GM21423 (cell line): ENCODE data around the gene ANKH.
A peak's percentile ranks its signal among the peaks of the same experiment; 100 is the strongest.
"Not testable (repeated sequence)": the region's sequence is repeated elsewhere in the genome, so short reads cannot be mapped to it uniquely, and the experiment has no call there.

Experiments
- ATAC-seq: cut with Tn5 transposase; IDR thresholded peaks from one replicate; pipeline ENCODE4 v1.9.1; 2021; ENCODE audit warnings: mild to moderate bottlenecking, moderate library complexity; ENCODE audit not compliant: unreplicated experiment

The ANKH gene

DNA sequence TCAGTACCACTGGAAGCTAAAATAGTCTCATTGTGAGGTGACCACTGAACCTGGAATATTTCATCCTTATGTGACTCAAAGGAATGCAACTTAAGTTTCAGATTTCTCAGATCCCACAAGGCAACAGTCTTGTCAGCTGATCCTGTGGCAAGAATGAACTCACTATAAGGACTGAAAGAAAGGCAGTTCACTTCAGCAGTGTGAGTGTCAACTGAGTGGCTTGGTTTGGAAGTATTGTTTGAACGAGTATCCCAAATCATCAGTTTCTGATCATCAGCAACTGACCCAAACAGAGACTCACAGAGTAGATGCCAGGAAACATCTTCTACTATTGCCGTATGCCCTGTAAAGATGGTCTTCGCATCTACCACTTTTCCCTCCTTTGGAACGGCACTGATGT lies 74.2 kb downstream of the ANKH start:
- ATAC-seq, result not testable (repeated sequence)

DNA sequence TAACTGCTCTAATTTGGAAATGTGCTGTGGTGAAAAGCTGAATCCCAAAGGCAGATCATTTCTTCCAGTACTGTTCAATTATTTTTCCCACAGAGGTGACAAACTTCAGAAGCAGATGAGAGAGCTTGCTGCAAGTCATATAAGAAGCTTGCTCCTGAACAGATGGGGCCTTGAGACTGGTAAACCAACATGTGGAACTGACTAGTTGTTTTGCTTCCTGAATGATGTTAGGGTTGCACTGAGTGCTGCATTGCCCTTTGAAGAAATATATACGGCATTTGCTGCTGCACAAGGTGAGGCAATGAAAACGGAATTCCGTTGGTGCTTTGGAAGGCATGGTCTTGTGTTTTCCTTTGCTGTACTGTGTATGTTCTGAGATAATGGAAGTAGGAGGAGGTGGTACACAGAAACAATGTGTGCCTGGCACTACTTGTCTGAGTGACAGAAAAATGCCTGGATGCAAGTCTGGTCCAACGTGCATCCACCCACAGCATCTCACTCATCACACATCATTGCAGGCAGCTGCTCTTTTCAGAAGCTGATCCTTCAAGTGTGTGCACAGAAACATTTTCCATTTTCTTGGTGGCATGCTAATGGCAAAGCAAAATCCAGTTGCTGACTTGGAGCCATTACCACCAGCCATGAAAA lies 76.9 kb downstream of the ANKH start:
- no peak for ATAC-seq

DNA sequence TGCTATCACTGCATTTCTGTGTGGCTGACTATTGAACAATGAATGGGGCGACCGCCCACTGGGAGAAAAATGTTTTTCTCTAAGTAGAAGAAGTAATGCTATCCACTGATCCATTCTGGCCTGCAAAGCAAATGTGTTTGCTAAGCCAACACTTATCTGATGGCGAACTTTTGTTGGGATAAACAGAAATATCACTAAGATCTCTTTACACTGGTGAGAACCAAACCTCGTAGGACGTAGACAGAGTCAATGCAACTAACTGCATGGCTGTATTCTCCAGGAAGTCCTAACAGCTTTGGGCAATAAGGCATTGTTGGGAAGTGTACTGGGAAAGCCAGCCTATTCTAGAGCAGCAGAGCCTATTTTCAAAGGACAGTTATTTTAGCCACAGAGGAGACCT lies 77.7 kb downstream of the ANKH start:
- ATAC-seq, result no peak

DNA sequence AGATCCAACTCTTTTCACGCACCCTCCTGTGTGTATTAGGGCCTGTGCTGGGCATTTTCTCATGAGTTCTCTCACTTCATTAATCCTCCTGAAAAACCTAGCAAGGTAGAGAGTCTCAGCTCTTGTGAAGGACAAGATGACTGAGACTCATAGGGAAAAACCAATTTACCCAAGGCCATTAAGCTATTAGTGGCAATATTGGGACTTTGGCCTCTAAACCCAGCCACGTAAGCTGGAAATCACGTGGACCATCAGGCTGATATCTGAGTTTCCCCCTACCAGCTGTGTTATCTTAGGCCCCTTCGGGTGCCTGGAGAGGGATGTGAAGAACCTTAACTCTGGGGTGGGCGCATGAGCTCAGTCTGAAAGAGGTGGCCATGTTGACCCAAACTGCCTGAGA lies 80.7 kb downstream of the ANKH start:
- no peak for ATAC-seq

DNA sequence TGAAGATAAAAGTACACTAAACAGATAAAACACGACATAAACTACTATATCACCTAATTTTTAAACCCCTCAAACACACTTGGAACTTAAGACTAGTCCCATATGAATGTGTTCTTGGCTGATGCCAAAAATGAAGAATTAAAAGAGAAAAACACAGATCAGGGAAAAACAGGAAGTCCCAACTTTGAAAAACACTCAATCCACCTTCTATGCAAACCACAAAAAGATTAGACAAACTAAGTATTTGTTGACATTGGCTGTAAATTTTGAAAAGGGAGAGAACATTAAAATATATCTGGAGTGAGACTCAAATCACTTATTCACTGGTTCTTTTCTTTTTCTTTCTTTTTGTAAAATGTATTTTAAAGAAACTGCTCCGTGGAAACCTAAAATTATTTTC lies 81.4 kb downstream of the ANKH start:
- ATAC-seq, result no peak

DNA sequence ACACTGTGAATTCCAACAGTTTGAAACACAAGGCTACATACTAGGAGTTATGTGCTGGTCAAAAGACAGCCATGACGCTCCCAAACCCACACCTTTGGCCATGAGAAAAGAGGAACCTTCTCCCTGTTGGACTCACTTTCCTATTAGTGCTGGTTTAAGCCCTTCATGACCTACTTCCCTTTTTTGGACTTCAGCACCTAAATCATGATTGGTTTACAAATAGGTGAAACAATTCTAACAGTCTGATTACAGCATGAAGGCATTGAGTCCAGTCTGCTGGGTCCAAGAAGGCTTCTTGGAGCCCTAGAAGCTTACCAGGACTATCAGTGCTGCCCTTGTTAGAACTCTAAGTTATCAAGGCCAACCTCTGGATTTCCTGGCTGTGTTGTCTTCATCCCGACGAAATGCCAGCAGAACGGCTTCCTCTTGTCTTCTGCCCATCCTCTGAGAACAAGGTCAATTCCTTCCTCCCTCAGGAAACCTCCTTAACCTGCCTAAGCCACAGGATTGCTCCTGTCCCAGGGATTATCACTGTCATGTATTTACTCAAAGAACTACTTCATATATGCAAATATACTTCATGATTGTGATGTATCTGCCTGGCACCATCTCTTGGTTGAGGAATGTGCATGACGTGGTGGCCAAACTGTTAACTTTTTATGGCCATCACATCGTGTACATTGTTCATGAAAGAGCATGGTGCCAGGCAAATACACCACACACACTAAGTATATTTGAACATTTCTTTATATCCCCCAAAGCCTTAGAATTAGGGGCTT lies 83.6 kb downstream of the ANKH start:
- no peak for ATAC-seq

DNA sequence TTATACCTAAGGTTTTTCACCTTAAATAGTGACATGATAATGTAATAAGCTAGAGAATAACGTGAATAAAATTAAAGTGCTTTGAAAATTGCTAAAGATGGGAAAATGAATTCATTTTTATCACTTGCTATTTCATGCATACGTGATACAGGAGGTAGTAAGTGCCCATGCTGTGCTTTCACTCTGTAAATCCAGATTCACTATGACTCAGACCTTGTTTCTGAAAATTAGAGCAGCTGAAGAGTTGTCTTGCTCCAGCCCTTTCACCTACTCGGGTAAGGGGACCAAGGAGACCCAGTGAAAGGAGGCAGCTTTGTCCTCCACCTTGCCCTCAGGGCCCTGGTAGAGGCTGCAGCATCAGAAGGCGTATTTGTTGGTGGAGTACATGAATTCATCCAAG lies 87.9 kb downstream of the ANKH start:
- peak; percentile 60 for ATAC-seq

DNA sequence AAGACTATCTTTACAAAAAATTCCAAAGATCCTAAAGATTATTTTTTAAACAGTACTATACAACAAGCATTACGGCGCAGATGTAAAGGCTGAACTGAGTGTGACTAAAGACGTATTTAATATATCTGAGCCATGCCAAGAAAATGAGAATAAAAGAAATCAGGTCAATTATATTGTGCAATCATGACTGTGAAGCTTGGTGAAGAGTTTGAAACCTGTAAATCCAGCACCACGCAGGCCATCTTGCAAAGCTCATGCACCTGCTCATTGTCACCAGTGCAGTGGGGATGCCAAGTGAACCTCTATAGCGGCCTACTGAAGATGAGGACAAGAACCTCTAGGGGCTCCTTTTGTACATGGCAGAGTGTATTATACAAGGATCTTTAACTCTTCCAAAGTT lies 89.0 kb downstream of the ANKH start:
- ATAC-seq, result no peak

DNA sequence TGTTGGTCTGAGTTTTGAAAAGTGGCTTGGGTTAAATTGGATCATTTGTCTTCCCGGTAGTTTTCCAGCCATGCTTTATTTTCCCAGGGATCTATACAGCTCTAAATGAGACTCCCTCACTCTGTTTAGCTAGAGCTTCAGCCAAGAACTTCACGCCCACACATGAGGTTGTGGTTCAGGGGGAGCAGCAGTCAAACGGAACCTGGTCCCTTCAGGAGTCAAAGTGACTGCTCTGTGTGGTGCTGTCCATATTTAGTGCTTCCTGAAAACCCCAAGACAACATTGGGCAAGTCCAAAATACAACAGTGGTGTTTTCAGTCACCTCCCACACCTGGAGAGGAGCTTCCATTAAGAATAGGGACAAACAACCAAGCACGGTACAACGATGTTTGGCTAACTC lies 90.5 kb downstream of the ANKH start:
- ATAC-seq, result no peak

DNA sequence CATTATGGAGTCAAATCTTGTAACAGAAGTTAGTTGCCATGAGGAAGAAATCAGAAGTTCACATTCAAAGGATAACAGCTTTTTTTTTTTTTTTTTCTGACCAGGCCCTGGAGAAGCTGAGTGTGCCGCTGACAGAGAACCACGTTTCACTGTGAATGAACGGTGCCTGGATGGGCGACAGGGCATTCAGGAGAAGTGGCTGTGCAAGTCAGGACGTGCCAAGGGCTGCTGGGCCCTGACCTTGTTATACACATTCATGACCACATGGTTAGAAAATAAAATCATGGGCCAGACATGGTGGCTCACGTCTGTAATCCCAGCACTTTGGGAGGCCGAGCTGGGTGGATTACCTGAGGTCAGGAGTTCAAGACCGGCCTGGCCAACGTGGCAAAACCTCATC lies 91.6 kb downstream of the ANKH start:
- no peak for ATAC-seq

DNA sequence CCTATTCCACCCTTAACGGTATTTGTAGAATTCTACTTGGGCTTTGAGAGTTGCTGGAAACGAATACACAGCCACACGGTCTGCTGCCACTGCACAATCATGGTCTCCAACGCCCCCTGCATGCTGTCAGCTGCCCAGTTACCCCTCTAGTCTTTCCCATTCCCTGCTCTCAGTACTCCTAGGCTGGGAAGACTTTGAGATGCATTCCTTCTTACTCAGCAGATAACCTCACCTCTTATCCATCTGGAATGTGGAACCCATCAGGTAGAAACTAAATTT lies 92.8 kb downstream of the ANKH start:
- ATAC-seq, result no peak

DNA sequence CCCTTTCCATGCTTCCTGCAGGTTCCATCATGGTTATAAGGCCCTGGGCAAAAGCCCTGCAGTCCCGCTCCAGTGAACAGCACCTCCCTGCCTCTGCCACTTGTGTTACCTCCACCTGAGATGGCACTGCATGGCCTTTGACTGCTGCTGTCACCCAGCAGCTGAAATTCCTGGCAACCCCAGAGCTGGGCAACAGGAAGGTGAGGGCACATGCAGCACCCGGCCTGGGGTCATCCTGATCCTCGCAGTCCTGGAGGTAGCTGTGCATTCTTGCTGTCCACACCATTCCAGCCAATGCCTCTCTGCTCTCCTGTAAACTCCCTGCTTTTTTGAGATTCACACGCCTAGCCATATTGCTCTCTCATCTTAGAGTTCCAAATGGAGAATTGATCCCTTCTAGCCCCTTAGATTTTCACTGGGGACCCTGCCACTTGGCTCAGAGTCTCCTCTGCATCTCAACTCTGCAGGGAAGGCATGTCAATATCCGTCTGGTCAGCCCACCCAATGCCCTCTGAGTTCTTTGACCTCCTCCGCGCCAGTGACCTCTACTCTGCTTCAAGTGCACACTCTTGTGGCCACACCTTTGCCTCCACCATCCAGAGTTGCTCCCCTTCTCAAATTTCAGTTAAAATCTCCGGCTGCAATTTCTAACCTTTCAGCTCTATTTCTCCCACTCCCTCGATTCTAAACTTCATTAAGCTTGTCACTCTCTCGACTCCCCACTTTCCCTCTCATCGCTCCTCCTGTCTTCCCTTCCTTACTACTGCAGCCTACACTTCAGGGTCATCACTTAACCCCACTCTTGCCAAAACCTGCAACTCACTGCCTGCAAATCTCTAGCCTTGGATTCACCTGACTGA lies 93.4 kb downstream of the ANKH start:
- ATAC-seq, result no peak

DNA sequence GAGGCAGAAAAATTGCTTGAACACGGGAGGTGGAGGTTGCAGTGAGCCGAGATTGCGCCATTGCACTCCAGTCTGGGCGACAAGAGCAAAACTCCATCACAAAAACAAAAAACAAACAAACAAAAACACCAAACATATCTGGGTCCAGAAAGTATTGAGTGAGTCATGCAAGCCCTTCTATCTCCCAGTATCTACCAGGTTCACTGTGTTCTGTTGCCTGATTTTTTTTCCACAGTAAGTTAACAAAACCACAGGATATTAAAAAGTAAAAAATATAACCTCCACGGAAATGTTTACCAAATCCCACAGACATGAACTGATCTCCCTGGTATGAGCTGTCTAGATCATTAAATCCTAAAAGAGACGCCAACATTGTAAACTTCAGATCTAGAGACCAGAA lies 94.4 kb downstream of the ANKH start:
- ATAC-seq, result no peak

DNA sequence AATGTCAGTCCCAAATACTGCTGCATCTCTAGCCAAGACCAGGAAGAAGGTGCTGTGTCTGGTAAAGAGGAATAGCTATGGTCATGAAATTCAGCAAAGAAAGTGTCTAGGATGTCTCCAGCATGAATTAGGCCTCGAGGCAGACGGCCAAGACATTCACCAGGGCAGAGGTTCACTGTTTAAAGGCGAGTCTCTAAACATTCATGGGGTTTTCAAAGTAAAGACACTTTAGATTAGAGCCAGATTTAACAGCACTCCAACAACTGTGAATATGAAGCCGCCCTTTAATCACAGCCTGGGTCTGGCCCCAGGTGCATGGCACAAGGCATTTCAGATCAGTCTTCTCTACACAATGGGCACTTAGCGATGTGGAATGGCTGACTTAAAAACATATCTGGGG lies 95.0 kb downstream of the ANKH start:
- no peak for ATAC-seq

DNA sequence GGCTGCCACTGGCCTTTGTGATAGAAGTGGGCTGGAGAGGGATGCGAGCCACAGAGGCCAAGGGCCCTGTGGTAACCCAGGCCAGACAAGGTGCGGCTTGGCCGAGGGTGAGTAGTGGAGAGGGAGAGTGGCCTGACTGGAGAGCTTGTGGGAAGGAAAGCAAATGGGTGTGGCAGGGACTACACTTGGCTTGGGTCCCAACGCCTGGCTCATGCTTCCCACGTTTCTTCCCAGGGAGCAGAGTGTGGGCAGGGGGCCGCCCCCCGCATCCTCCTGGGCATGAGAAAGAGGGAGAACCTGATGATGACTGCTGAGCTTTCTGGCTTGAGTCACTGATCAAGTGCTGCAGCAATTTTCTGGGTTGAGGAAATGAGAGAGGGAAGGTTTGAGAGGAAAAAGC lies 95.7 kb downstream of the ANKH start:
- no peak for ATAC-seq

DNA sequence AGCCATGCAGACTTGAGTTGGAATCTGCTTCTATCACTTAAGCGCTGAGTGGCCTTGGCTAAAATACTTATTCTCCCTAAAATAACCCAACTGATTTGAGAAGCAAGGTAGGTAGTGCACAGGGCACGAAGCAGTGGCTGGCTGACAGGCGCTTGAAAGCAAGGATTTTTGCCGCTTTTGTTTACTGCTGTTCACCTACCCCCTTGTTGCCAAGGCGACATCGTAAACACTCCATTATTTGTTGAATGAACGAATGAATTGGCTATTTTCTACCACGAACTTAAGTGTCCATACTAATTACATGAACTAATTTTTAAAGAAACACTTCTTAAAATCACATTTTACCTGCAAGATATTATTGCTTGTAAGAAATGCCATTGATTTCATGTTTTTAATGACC lies 98.0 kb downstream of the ANKH start:
- ATAC-seq, result no peak

DNA sequence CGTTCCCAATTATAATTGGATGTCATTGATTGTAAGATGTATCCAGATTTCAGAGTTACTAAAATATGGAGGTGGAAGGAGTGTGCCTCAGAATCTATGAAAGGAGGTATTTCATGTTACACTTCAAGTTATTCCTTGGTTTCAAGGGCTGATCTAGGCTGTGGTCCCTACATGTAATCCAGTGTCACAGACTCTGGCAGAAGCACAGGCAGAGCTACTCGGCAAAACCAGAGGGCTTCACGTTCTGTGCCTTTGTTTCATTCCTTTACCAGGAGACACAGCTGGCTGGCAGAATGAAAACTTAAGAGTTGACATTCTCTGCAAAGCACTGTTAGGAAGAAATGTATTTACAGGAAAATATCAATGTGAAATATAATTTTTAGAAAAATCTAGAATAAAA lies 99.6 kb downstream of the ANKH start:
- ATAC-seq, result no peak

DNA sequence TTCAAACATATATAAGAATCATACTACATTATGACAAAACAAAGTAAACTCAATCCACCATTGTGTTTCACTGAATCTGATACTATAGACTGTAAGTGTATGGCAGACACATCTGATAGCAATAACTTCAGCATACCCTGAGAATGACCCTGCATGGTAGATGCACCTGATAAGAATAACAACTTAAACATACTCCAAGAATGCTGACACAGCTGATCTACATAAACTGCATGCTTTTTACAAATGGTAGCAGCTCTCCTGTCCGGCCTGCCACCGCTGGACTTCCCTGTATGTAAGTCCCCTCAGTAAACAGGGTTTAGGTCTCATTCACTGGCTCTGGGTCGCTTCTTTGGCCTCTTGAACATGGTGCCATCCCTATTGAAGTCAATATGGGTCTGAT lies 100.4 kb downstream of the ANKH start:
- ATAC-seq, result no peak

DNA sequence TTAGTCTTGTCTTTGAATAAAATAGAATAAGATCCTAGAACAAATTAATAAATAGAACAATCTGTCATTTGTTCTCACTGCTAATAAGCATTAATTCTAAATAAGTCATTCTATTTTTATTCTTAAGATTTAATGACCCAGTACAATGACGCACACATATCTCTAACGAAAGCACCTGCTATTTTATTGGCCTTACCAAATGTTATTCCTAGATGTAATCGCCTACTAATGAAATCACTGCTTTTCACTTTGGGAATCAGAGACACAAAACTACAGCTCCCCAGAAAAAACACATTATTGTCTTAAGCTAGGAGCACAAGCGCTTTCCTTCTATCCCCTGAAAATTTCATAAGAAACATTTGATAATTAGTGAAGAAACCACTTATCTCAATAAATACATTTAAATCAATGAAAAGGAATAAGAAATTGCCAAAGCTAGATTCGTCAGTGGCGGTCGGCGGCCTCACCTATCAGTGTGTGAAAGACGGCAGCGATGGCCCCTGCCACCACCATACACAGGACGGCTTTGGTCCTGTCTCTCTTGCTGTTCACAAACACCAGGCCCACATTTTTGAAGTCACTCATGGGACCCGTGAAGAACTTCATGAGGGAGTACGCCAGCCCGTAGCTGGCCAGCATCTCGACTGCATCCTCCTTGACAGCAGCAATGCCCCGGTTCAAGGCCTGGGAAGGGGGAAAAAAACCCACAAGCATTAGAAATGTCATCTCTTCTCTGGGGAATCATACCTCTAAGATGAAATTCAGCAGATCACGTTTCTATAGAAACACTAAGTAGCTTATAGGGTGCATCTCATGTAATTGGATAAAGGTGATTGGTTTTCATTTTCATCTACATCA lies 102.8 kb downstream of the ANKH start:
- ATAC-seq, result no peak

DNA sequence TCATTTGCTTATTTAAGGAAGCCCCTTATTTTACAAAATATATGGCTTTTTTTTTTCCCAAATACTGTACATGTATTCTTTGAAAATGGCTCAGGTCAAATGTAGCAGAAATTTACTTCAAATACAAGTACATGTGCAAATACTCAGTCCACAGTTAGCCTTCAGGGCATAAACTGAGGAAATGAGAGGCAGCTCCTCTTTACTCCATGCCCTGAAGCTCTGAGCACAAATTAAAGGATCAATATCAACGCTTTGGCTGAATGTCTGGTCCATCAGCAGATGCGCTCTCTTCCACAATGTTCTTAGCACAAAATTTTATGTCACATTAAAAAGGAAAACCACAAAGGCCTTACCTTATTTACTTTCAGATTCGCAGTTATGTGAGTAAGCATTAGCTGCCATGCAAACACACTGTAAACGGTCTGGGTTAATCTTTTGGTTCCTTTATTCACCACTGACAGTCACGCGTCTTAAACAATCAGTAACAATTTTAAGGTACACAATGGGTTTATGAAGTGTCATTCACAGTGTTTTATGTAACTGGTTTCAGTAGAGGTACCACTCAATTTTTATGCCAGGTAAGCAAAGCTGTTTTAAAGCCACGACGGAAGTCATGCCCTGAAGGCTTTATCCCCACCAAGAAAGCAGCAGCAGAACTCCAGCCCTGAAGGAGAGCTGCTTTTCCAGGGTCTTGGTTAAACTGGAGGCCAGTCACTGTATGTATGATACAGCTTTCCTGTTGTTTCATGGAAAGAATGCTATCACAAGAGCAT lies 103.7 kb downstream of the ANKH start:
- peak; percentile 88 for ATAC-seq
